ENCODE data around the gene DUSP1. TPM values are rescaled to one million over a fixed set of nuclear protein-coding genes. Genes with fewer than 3 reads are reported as not detected.

The DUSP1 gene
- total RNA-seq, 4 donors from 2014 or later, result 811 to 2,389 (median 1,820) TPM

- no peak overlapping the region for H3K4me3 ChIP-seq (ENCODE audit: low read depth, poor library complexity, severe bottlenecking)
- intact Hi-C loops (cut with DNase I; ENCODE audit: low total_unique reads), result no loop called here
- DNase-seq (ENCODE audit: low spot score in 2 of 2), result no peak
- TF ChIP-seq CTCF (IDR thresholded peaks at IDR 0.05) (no peak), POLR2A (IDR thresholded peaks at IDR 0.05) (no peak)
- WGBS, 2 donors, result 71 to 74% methylated on average over 22 of the region's 22 CpGs
Measured at GRCh38 chr5:172724242-172725183, 46.5 kb downstream of the DUSP1 start.

GRCh38 chr5:172723508-172723907 is 47.5 kb downstream of the DUSP1 start:
- intact Hi-C loops (cut with DNase I; ENCODE audit: low total_unique reads), result no loop called here
- TF ChIP-seq CTCF (IDR thresholded peaks at IDR 0.05) (no peak), POLR2A (IDR thresholded peaks at IDR 0.05) (no peak)
- WGBS, 2 donors, result 58 to 62% methylated on average over 2 of the region's 2 CpGs

GRCh38 chr5:172722327-172722815 is 48.6 kb downstream of the DUSP1 start:
- TF ChIP-seq CTCF (IDR thresholded peaks at IDR 0.05) (no peak), POLR2A (IDR thresholded peaks at IDR 0.05) (no peak)
- WGBS, 2 donors, result 47 to 52% methylated on average over 12 of the region's 12 CpGs
- intact Hi-C loops (cut with DNase I; ENCODE audit: low total_unique reads), result no loop called here
- no peak for DNase-seq (ENCODE audit: low spot score in 2 of 2)
- H3K4me3 ChIP-seq (ENCODE audit: low read depth, poor library complexity, severe bottlenecking), result no peak overlapping the region

More at GRCh38 chr5:172723508-172723907, 47.5 kb downstream of the DUSP1 start:
- no peak for DNase-seq (ENCODE audit: low spot score in 2 of 2)
- H3K4me3 ChIP-seq (ENCODE audit: low read depth, poor library complexity, severe bottlenecking), result no peak overlapping the region

- intact Hi-C loops (cut with DNase I; ENCODE audit: low total_unique reads), result no loop called here
- TF ChIP-seq POLR2A (IDR thresholded peaks at IDR 0.05), result no peak
- TF ChIP-seq CTCF (IDR thresholded peaks at IDR 0.05), result no peak
- no peak overlapping the region for H3K4me3 ChIP-seq (ENCODE audit: low read depth, poor library complexity, severe bottlenecking)
- WGBS, 2 donors, result 34 to 43% methylated on average over 17 of the region's 17 CpGs
- no peak for DNase-seq (ENCODE audit: low spot score in 2 of 2)
Measured at GRCh38 chr5:172721455-172722326, 49.3 kb downstream of the DUSP1 start.

- no peak for DNase-seq (ENCODE audit: low spot score in 2 of 2)
- intact Hi-C loops (cut with DNase I; ENCODE audit: low total_unique reads), result no loop called here
- H3K4me3 ChIP-seq (ENCODE audit: low read depth, poor library complexity, severe bottlenecking), result no peak overlapping the region
- TF ChIP-seq POLR2A (IDR thresholded peaks at IDR 0.05), result no peak
- no peak for TF ChIP-seq CTCF (IDR thresholded peaks at IDR 0.05)
- 73 to 77% methylated on average over 5 of the region's 5 CpGs for WGBS, 2 donors
Measured at GRCh38 chr5:172720655-172721054, 50.3 kb downstream of the DUSP1 start.
